Measurements from ENCODE around the gene LRRC28.

The LRRC28 gene

DNA sequence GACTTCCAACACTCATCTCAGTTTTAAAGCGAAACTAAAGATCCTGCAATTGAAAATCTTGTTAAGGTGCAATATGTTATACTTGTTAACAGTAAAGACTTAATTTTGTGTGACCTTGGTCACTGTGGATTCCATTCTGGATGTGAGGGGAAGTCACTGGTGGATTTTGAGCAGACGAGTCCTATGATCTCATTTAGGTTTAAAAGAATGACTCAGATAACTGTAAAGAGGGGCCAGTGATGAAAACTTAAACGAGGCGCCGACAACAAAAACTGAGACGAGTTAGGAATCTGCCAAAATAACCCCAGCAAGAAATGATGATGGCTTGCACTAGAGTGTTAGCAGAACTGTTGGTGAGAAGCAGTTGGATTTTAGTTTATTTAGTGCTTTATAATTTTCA lies 56.5 kb downstream of the LRRC28 start:
- no peak for DNase-seq

DNA sequence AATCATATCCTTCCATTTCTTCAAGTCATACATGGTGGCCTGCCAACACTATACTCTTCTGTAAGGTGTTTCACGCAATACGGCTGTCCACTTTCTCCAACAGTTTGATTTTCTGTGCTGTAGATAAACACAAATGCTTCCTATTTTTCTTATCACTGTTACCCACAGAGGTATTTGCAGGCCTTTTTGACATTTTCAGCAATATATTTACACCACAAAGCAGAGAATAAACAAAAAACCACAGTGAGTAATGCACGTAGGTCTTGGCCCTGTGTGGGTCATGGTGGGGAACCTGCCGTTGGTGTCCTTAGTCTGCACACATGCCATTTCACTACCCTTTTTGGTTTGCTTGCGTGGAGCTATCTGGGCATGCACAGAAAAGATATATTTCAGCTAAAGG lies 59.5 kb downstream of the LRRC28 start:
- no peak for DNase-seq

DNA sequence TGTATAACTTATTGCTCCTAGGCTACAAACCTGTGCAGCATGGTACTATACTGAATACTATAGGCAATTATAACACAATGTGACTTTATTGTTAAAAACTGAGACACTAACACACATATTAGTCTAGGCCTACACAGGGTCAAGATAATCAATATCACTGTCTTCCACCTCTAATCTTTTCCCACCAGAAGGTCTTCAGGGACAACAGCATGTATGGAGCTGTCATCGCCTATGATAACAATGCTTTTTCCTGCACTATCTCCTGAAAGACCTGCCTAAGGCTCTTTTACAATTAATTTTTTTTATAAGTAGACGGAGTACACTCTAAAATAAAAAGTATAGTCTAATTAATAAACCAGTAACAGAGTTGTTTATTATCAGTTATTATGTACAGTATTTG lies 60.9 kb downstream of the LRRC28 start:
- DNase-seq = no peak

DNA sequence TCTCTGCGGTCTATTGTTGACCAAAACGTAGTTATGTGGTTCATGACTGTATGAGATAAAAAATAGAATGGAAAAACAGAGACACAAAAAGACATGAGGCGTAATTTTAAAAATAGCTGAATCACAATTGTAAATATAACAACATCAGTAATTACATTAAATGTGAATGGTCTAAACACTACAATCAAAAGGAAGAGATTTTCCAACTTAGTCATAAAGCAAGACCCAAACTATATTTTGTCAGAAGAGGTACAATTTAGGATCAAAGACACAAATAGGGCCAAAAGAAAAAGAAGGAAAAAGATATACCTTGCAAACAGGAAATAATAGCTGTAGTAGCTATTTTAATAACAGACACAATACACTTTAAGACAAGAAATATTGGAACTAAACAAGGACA lies 61.5 kb downstream of the LRRC28 start:
- no peak for DNase-seq

DNA sequence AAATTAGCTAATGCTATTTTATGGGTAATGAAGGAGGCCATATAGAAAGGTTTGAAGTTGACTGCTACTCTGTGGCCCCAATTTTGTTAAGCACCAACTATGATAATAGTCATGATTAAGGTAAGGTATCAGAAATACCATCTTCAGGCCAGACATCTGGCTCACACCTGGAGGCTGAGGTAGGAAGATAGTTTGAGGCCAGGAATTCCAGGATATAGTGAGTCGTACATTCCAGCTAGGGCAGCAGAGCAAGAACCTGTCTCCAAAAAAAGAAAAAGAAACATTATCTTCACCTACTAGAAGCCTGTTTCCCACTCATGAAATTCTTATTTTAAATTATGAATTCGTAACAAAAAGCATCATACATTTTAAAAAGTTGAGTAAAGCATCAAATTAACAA lies 64.4 kb downstream of the LRRC28 start:
- no peak for DNase-seq

DNA sequence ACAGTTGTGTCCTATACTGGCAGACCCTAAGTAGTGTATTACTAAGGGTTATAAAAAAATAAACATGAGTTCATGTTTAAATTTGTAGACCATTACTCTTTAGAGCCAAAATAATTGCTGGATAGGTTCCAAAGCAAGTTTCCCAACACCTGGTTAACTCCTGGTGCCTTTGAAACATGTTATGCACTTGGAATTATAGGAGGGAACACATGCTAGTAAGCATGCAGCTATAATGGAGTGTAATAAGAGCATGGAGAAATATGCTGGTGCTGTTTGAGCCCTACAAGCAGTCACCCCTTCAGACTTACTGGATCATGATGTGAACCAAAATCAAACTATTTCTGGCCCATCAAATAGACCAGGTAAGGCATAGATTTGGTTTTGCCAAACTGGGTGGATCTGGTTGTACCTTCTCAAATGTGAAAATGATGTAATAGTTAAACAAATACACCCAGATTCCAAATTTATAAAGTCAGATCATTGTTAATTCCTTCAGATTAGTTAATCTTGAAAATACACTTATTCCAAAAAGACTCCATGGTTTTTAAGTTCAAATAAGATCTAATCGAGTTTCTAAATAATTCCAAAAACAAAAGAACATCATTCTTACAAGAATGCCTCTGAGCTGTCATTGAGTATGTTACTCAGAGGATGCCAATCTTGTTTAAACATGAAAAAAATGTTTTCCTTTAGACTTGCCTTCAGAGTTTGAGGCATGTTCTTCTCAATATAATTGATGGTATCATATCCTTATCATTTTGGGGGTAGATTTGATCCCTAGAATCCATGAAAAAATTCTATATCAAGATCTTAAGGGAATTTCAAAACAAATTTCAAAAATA lies 69.3 kb downstream of the LRRC28 start:
- no peak for DNase-seq

DNA sequence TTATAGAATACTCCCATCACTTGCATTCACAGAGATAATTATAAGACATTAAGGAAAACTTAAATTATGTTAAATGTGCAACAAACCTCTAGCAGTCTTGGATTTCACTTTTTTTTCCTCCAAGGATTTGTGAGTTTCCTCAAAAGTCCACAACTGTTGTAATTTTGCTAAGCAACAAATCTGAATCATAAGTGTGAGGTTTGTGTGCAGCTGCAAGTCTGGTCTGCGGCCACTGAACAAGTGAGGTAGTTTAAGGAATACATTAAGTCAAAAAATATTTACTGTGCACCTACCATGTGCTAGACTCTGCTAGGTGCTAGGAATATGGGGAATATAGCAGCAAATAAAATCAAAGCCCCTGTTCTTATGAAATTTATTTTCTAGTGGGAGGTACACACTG lies 70.2 kb downstream of the LRRC28 start:
- DNase-seq = no peak

DNA sequence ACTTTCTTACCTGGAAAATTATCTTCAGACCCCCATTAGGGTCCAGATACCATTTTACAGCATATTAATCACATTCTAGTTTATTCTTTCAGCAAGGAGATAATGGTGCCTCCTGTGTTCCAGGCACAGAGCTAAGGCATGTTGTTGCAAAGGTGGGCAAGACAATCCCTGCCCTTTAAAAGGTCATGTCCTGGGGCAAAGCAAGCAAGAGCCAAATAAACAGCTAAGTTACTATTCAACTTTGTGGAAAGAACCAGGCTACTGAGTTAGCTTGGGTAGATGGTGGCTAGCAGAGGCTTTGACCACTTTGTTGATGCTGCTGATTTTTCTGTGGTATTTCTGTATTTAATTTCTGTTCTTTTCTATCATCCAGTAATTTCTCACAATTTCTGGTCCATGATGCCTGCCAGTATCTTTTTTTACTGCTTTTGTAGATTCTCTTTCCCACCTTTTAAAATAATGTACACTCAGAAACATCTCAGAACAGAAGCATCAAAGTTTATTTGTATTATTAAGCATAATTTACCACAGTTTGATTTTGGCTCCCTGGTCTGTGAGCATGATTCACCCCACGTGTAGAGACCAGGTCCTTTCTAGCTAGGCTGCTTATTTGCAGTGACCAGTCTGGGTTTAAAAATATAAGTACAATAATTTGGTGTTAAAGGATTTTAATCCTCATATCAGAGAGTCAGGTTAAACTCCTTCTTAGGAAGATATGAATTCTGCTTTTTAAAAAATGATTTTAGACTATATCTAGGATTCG lies 71.5 kb downstream of the LRRC28 start:
- no peak for DNase-seq

DNA sequence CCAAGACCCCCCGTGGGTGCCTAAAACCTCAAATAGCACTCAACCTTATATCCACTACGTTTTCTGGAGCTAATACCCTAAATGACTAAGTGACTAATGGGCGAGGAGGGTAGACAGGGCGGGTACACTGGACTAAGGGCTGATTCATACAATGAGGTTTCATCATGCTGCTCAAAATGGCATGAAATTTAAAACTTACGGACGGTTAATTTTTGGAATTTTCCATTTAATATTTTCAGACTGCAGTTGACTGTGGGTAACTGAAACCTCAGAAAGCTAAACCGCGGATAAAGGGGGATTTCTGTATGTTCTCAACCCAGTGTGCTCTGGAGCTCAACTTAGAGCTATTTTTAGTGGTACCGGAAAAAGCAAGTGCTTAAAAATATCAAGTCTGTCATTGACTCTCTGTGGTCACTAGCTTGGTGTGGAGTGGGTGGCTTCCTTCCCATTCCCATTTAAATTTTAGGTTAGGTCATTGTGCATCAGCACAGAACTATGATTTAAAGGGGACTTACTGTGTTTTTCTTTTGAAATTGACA lies 72.9 kb downstream of the LRRC28 start:
- DNase-seq = no peak

DNA sequence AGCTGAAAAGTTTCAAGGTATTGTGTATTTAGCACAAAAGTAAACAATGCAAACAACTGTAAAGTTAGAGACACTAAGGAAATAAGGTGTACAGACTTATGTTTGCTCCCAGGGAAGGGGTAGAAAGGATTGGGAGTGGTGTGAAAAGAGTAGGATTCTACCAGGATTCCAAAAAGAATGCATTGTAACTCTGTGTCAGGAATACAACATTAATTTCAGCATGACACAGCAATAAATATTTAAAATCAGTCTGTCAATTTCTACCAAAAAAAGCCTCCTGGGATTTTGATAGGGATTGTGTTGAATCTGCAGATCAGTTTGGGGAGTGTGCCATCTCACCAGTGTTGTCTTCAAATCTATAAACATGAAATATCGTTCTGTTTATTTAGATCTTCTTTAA lies 73.4 kb downstream of the LRRC28 start:
- no peak for DNase-seq

DNA sequence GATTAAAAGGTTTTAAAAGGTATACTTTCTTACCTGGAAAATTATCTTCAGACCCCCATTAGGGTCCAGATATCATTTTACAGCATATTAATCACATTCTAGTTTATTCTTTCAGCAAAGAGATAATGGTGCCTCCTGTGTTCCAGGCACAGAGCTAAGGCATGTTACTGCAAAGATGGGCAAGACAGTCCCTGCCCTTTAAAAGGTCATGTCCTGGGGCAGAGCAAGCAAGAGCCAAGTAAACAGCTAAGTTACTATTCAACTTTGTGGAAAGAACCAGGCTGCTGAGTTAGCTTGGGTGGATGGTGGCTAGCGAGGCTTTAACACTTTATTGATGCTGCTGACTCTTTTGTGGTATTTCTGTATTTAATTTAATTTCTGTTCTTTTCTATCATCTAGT lies 75.0 kb downstream of the LRRC28 start:
- DNase-seq = no peak

DNA sequence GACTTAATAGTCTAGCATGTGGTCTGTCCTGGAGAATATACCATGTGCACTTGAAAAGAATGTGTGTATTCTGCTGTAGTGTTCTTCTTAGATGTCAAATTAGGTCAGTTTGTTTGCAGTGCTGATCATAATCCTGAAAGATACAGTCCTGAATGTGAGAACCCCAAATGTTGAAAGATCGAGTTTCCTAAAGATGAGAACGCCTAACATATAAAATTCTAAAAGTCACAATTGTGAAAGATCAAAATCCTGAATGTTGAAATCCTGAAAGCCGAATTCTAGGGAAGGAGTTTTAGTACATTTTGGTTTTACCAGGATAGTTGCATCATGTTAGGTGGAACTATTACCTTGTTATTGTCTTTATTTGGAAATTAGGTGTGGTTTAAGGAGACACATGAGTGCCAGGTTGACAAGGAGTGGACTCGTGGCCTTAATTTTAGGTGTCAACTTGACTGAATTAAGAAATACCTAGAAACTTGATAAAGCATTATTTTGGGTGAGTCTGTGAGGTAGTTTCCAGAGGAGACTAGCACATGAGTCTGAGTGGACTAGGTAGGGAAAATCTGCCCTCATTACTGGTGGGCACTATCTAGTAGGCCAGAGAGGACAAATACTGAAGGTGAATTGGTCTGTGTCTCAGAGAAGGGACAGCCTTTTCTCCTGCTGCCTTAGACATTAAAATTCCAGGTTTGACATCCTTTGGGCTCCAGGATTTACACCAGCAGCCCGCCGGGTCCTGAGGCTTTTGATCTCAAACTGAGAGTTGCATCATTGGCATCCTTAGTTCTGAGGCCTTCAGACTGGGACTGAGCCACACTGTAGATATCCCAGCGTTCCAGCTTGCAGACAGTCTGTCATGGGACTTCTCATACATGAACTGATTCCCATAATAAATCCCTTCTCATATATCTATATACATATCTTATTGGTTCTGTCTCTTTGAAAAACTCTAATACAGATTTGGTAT lies 77.1 kb downstream of the LRRC28 start:
- DNase-seq = no peak

DNA sequence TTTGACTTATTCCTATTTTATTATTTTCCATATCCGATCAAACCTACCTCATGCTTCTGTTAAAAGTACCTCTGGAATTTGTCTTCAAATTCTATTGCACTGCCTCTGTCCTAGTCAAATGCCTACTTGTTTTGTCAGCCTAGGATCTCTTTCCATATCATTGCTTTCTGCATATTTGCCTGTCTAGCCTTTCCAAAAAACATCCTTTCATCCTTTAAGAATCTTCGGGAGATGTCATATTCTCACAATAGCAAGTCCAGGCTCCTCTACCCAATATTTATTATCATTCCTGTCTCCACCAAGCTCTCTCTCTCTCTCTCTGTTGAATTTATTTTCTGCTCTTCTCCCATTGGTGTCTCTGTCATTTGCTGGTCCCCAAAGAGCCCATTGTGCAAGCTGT lies 80.1 kb downstream of the LRRC28 start:
- no peak for DNase-seq

DNA sequence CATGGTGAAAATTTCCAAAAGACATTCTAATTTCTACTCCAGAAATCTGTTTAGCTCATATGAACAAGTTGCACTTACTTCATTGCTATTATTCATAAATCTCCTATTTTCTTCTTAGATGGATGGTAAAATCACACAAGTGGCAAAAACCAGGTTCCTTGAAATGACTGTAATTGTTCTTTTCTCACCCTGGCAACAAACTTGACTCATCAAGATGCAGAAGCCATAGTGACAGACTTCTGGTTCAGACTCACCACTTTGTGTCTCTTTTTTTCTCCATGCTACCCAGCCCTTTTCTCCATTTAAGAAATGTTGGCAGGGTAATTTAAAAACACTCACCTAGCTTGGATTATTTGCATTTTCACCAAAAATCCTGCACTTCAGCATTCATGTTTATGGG lies 82.1 kb downstream of the LRRC28 start:
- DNase-seq = no peak

DNA sequence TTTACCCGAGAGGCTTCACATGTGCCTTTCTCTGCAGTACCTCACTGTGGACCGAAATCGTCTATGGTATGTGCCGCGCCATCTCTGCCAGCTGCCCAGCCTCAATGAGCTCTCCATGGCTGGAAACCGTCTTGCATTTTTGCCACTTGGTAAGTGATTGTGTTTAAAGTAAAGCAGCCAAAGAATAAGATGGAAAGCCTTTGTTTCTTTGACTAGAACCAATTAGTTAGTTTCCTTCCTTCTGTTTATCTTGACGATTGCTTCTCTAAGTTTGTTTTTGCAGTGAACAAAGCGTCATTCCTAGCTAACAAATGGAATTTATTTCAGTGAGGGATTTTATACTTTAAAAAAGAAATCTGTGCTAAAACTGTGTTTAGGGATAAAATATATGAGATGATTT lies 82.7 kb downstream of the LRRC28 start:
- DNase-seq = no peak

DNA sequence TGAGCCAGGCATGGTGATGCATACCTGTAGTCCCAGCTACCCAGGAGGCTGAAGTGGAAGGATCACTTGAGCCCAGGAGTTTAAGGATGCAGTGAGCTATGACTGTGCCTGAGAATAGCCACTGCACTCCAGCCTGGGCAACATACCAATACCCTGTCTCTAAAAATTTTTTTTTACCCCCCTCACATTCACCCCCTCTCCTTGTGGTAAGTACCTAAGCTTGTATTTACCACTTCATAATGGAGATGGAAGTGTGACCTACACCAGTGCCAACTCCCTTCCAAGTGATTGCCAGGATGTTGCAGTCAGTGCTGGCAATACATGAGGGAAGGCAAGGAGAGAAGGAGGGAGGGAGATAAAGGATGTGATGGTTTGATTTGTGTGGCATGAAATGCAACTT lies 84.2 kb downstream of the LRRC28 start:
- no peak for DNase-seq

DNA sequence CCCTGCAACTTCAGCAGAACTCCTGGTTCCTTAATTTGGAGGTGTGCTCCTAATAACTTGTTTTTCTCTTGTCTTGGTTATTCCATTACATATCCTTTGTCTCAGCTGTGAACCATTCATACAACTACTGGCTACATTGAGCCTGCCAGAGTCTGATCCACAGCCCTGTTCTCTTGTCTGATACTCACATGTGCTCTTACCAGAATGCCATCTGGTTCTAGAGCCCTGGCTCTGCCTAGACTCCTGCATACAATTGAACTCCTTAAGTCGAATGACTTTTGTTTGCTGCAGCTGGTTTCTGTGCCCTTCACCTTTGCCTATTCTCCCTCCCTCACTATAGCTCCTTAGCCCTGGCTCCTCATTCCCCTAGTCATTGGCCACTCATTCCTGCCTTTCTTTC lies 85.5 kb downstream of the LRRC28 start:
- DNase-seq = no peak

DNA sequence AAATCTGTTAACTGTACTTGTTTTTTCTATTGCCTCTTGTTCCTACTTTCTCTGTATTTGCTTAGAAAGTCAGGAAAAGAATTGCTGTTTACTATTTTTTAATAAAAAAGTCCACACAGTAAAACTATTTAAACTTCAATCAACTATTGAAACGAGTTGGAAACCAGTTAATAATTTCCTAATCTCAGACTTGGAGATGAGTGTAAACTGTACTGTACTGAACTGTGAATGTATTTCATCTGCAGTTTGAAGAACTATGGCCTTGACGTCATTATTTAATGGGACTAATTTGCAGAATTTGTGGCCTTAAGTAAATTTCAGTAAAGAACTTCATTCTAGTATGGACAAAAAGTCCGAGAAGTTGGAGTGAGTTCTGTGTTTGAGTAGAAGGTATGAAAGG lies 89.1 kb downstream of the LRRC28 start:
- DNase-seq = no peak

DNA sequence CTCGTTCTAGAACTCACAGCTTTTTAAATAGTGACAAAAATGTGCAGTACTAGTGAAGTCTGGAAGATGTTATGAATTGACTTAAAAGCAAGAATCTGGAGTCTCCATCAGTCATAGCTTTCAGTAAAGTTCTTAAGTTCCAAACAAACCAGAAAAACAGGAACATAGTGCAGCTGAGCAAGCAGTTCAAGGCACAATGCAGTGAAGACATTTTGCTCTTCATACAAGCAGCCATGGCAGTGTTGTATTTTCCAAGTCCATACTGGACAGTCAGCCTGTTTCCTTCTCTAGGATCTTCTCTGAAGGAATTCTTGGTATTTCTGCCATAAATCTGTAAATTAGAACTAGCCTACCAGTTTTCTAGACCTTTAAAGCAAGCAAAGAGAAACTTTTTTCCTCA lies 90.5 kb downstream of the LRRC28 start:
- DNase-seq = peak; percentile 20

DNA sequence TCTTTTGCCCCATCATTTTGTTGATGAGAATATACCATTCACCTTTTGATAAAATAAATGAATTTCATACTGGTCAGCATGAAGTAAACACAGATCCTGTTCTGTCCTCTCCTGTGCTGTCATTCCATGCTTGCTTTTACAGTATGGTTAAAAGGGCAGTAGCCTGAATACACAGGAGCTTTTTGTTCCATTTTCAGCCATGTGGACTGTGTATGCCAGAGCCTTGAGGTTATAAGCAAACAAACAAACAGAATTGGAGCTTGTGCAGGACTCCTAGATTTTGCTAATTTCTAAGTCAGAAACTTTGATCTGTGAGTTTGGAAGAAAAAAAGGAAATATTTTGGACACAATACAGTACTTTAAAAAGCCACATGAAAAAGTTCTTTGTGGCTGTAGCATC lies 91.9 kb downstream of the LRRC28 start:
- DNase-seq = no peak

DNA sequence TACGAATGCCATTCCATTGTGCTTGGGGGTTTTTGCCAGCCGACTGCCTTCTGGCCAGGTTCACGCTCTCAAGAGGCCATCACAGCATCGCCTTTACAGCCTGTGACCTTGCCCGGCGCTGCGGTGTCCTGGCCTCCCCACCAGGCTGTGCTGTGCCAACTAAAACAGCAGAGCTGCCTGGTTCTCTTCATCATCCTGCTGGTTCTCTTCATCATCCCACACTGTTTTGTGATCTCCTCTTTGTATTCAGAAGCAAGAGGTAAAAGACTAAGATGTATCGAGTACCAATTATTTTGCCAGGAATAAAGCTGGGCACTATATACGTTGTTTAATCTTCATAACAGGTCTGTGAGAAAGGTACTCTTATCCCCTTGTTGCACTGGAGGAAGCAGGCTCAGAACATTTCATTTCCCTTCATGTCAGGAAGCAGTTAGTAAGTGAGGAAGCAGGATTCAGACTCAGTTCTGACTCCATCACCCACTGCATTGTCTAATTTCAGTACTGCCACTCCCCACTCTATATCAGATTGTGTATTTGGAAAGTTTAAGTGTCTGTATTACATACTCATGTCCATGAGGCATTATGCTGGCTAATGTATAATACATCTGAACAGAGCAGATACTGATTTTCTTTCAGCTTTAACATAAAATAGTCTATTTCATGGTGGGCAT lies 92.7 kb downstream of the LRRC28 start:
- peak; percentile 8 for DNase-seq

DNA sequence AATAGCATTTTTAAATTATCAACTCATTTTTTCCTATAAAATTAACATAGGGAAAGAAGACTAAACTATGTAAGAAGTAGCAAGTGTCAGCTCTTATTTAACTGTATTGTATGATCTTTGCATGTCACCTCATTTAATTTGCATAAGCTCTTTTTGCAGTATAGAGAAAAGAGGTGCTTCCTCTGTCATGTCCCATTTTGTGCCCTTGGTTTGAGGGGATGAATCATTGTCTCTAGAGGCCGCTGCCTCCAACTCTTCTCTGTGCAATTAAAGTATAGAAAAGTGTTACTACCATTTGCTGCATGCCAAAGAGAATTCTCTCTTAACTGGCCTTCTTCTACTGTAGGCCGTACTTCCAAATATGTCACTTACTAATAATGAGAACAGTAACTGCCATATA lies 93.4 kb downstream of the LRRC28 start:
- no peak for DNase-seq

DNA sequence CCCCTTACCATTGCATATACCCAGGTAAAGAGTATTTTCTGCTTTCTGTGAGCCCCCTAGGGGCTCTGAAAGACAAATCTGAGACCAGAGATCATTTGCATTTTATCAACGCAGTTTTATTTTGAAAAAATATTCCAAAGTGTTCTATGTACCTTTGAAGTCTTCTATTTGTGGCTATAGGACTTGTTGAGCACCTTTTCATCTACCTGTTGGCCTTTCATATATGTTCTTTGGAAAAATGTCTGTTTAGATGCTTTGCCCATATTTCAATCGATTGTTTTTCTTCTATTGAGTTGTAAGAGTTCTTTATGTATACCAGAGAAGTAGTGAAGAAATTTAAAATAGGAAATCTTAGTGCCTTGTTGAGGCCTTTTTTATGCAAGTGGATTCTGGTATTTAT lies 94.0 kb downstream of the LRRC28 start:
- DNase-seq = no peak

All from DMS53 (cell line).